ENCODE results near the gene RICTOR. TPM values are rescaled to one million over a fixed set of nuclear protein-coding genes. Genes with fewer than 3 reads are reported as not detected.

Gene RICTOR
- total RNA-seq, 1 experiment from 2014 or later, result 21.7 TPM

DNA sequence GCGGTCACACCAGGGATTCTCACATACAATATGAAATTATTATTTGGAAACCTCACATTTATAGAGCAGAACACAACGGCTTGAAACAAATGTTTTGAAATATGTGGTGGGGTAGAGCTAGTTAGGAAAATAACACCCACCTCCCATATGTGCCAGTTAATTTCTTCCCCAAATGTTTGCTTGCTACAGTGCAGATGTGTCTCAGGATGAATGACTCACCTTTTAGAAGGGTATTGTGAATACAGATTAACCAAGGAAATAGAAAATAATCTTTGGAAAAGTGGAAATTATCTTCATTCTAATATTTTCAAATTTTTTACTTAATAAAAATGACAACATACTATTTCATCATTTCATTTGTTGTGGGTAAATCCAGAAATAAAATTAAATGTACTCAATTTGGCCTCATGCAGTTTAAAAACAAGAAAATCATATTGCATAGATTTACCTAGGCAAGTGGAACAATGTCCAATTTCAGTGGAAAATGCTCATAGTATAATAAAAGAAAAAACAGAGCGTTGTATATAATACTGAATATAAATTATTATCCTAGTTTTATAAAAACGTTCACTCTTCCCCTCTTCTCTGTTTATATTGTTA, 39.3 kb upstream of the RICTOR start:
- Histone ChIP-seq H3K9me3 (ENCODE audit: control insufficient read depth in 1 of 2, insufficient read depth in 1 of 2, low read depth in 1 of 2, low read length in 2 of 2) (no peaks in the 10 kb centered on the region), H3K36me3 (ENCODE audit: control insufficient read depth in 1 of 2, insufficient read depth in 2 of 2, low read length in 2 of 2) (no peaks in the 10 kb centered on the region), H2AFZ (ENCODE audit: low read depth, low read length, poor library complexity, severe bottlenecking) (no peak overlapping the region), H3K9me2 (ENCODE audit: insufficient read depth) (no peaks in the 10 kb centered on the region), H3K4me3 (replicated peaks in 1 of 2; ENCODE audit: low read depth in 1 of 2, low read length in 2 of 2) (no peak overlapping the region), H3K4me1 (ENCODE audit: control insufficient read depth in 1 of 2, insufficient read depth in 2 of 2, low read length in 2 of 2) (no peaks in the 10 kb centered on the region), H3K4me2 (ENCODE audit: low read length) (no peak overlapping the region), H3K79me2 (ENCODE audit: insufficient read depth, low read length) (no peaks in the 10 kb centered on the region), H3K27ac (ENCODE audit: low read depth, low read length) (no peak overlapping the region), H3K9ac (ENCODE audit: low read length) (no peak overlapping the region), H4K20me1 (ENCODE audit: insufficient read depth) (no peaks in the 10 kb centered on the region), H3K27me3 (ENCODE audit: insufficient read depth, low read length) (no peaks in the 10 kb centered on the region)
- TF ChIP-seq ZFX (IDR thresholded peaks at IDR 0.05), result no peak
- no peak for TF ChIP-seq EGR1 (IDR thresholded peaks at IDR 0.05; ENCODE audit: low read depth)
- no peak for TF ChIP-seq YY1 (IDR thresholded peaks at IDR 0.05; ENCODE audit: extremely low read depth, insufficient replicate concordance, low read depth, low read length)
- TF ChIP-seq ELF1 (IDR thresholded peaks at IDR 0.05; ENCODE audit: borderline replicate concordance, low read depth), result no peak
- no peak for TF ChIP-seq JUND (IDR thresholded peaks at IDR 0.05)
- no peak for TF ChIP-seq CTCF (IDR thresholded peaks at IDR 0.05 in 2 of 3, conservative IDR thresholded peaks at IDR 0.05 in 1 of 3; ENCODE audit: borderline replicate concordance in 1 of 3, insufficient read depth in 1 of 3, low read depth in 2 of 3, low read length in 2 of 3)
- TF ChIP-seq SRF (IDR thresholded peaks at IDR 0.05; ENCODE audit: low read depth), result no peak
- ChIA-PET RAD21 (ENCODE audit: low non-redundant PET in 1 of 2, low total read pairs in 2 of 2, uncharacterized antibody in 2 of 2, unreplicated experiment in 2 of 2) (no interaction called here), POLR2A (no interaction called here), CTCF (no interaction called here)
- intact Hi-C loops (cut with micrococcal nuclease), result no loop called here
- no peak for ATAC-seq
- no peak for DNase-seq (ENCODE audit: low read depth, low spot score)
- no TSS peak for BruUV-seq (replicated peaks)

DNA sequence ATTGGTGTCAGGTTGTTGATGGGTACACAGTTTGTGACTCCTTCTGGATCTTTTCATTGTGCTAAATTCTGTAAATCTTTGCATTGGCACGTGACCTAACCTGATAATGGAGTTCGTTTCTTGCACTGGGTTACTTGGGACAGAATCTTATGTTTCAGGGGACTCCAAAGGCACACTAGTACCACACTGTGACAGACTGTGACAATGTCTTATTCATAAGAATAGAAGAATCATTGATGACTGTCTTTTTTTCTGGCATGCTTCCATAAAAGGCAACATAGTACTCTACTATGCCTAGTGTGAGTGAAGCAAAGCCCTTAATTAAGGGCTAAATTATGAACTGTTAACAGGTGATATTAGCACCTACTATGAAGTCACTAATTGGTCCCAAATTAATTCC, 35.4 kb upstream of the RICTOR start:
- no peak overlapping the region for H3K27ac ChIP-seq (ENCODE audit: low read depth, low read length)
- CTCF ChIA-PET, result no interaction called here
- H2AFZ ChIP-seq (ENCODE audit: low read depth, low read length, poor library complexity, severe bottlenecking), result no peak overlapping the region
- no peak overlapping the region for H3K4me3 ChIP-seq (replicated peaks in 1 of 2; ENCODE audit: low read depth in 1 of 2, low read length in 2 of 2)
- H3K4me2 ChIP-seq (ENCODE audit: low read length), result no peak overlapping the region
- intact Hi-C loops (cut with micrococcal nuclease), result no loop called here
- ATAC-seq (no peak), DNase-seq (ENCODE audit: low read depth, low spot score) (no peak)
- no peaks in the 10 kb centered on the region for H3K9me2 ChIP-seq (ENCODE audit: insufficient read depth)
- no TSS peak for BruUV-seq (replicated peaks)
- H3K9me3 ChIP-seq (ENCODE audit: control insufficient read depth in 1 of 2, insufficient read depth in 1 of 2, low read depth in 1 of 2, low read length in 2 of 2), result no peaks in the 10 kb centered on the region
- no peaks in the 10 kb centered on the region for H3K79me2 ChIP-seq (ENCODE audit: insufficient read depth, low read length)
- RAD21 ChIA-PET (ENCODE audit: low non-redundant PET in 1 of 2, low total read pairs in 2 of 2, uncharacterized antibody in 2 of 2, unreplicated experiment in 2 of 2), result no interaction called here
- POLR2A ChIA-PET, result no interaction called here
- no peaks in the 10 kb centered on the region; a peak in 1 of 4 replicates for H3K4me1 ChIP-seq (ENCODE audit: control insufficient read depth in 1 of 2, insufficient read depth in 2 of 2, low read length in 2 of 2)
- TF ChIP-seq SP1 (IDR thresholded peaks at IDR 0.05; ENCODE audit: low read depth), result no peak
- H4K20me1 ChIP-seq (ENCODE audit: insufficient read depth), result no peaks in the 10 kb centered on the region
- H3K9ac ChIP-seq (ENCODE audit: low read length), result no peak overlapping the region
- no peaks in the 10 kb centered on the region for H3K27me3 ChIP-seq (ENCODE audit: insufficient read depth, low read length)
- no peaks in the 10 kb centered on the region for H3K36me3 ChIP-seq (ENCODE audit: control insufficient read depth in 1 of 2, insufficient read depth in 2 of 2, low read length in 2 of 2)
